Measurements from ENCODE around the gene SMC6. TPM values are rescaled to one million over a fixed set of nuclear protein-coding genes. Genes with fewer than 3 reads are reported as not detected.

SMC6 gene
- 10 to 100 TPM; 19.7 to 19.9 TPM for total RNA-seq

- ATAC-seq, result peak; percentile 95
Observed at GRCh38 chr2:17753803-17754663, at the start of gene SMC6, which contains the start of gene GEN1. SMC6 (minus strand) TSS chr2:17753810; CDS start chr2:17745946, 7,864 bp downstream. GEN1 (plus strand) TSS chr2:17754138; CDS start chr2:17759944, 5,806 bp downstream.

GRCh38 chr2:17800693-17801458 lies 47.3 kb upstream of the SMC6 start:
- CTCF ChIA-PET, result no interaction called here
- intact Hi-C loops (cut with micrococcal nuclease), result no loop called here
- no peak for ATAC-seq

More at GRCh38 chr2:17753803-17754663, at the start of gene SMC6, which contains the start of gene GEN1:
- H3K9me3 Mint-ChIP-seq, result no peaks in the 10 kb centered on the region
- CTCF ChIA-PET, result interaction anchor here (0.6 to 1.2 kb wide), 4 partner anchors 21 to 79 kb away, joined by 3 to 4 read pairs (median 3); no protein-coding TSS in a partner anchor
- TF ChIP-seq, protein P1, sequence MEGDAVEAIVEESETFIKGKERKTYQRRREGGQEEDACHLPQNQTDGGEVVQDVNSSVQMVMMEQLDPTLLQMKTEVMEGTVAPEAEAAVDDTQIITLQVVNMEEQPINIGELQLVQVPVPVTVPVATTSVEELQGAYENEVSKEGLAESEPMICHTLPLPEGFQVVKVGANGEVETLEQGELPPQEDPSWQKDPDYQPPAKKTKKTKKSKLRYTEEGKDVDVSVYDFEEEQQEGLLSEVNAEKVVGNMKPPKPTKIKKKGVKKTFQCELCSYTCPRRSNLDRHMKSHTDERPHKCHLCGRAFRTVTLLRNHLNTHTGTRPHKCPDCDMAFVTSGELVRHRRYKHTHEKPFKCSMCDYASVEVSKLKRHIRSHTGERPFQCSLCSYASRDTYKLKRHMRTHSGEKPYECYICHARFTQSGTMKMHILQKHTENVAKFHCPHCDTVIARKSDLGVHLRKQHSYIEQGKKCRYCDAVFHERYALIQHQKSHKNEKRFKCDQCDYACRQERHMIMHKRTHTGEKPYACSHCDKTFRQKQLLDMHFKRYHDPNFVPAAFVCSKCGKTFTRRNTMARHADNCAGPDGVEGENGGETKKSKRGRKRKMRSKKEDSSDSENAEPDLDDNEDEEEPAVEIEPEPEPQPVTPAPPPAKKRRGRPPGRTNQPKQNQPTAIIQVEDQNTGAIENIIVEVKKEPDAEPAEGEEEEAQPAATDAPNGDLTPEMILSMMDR (IDR thresholded peaks at IDR 0.05), result no peak
- POLR2A ChIA-PET, result interaction anchor here (0.6 to 0.7 kb wide), 3 partner anchors 31 to 427 kb away, joined by 3 to 4 read pairs (median 4); no protein-coding TSS in a partner anchor
- peaks cover 9% of the 10 kb centered on the region for H3K36me3 Mint-ChIP-seq (ENCODE audit: low read depth)
- peak; percentile 94 for DNase-seq
- peak within 1 kb of the TSS; percentile 97 for H3K4me3 Mint-ChIP-seq
- H3K27ac Mint-ChIP-seq, result peak within 1 kb of the TSS; percentile 97
- no peaks in the 10 kb centered on the region for H3K27me3 Mint-ChIP-seq
- intact Hi-C loops (cut with micrococcal nuclease), result no loop called here
- H3K4me1 Mint-ChIP-seq (ENCODE audit: low read depth), result peaks cover 29% of the 10 kb centered on the region

GRCh38 chr2:17800219-17800618 lies 46.6 kb upstream of the SMC6 start:
- peaks cover 17% of the 10 kb centered on the region for H3K27me3 Mint-ChIP-seq
- H3K9me3 Mint-ChIP-seq, result no peaks in the 10 kb centered on the region
- no peaks in the 10 kb centered on the region for H3K4me1 Mint-ChIP-seq (ENCODE audit: low read depth)
- DNase-seq, result no peak
- H3K36me3 Mint-ChIP-seq (ENCODE audit: low read depth), result no peaks in the 10 kb centered on the region
- TF ChIP-seq, protein P1 (IDR thresholded peaks at IDR 0.05), result no peak
- no peak overlapping the region for H3K4me3 Mint-ChIP-seq
- intact Hi-C loops (cut with micrococcal nuclease), result no loop called here
- H3K27ac Mint-ChIP-seq, result no peak overlapping the region
- CTCF ChIA-PET, result interaction anchor here (0.9 kb wide), 1 partner anchor 81 kb away, joined by 3 read pairs; no protein-coding TSS in a partner anchor
- ATAC-seq, result no peak
- POLR2A ChIA-PET, result no interaction called here

More at GRCh38 chr2:17800693-17801458, 47.3 kb upstream of the SMC6 start:
- Mint-ChIP-seq H3K36me3 (ENCODE audit: low read depth) (no peaks in the 10 kb centered on the region), H3K27me3 (peaks cover 17% of the 10 kb centered on the region), H3K27ac (no peak overlapping the region), H3K4me3 (no peak overlapping the region), H3K9me3 (no peaks in the 10 kb centered on the region), H3K4me1 (ENCODE audit: low read depth) (no peaks in the 10 kb centered on the region)
- DNase-seq, result no peak
- TF ChIP-seq, protein P1 (IDR thresholded peaks at IDR 0.05), result no peak
- POLR2A ChIA-PET, result no interaction called here

- H3K9me3 Mint-ChIP-seq, result no peaks in the 10 kb centered on the region
- H3K27ac Mint-ChIP-seq, result no peak overlapping the region
- no peaks in the 10 kb centered on the region for H3K4me1 Mint-ChIP-seq (ENCODE audit: low read depth)
- H3K27me3 Mint-ChIP-seq, result peaks cover 20% of the 10 kb centered on the region
- intact Hi-C loops (cut with micrococcal nuclease), result no loop called here
- TF ChIP-seq, protein P1 (IDR thresholded peaks at IDR 0.05), result no peak
- no peak for ATAC-seq
- H3K36me3 Mint-ChIP-seq (ENCODE audit: low read depth), result no peaks in the 10 kb centered on the region
- DNase-seq, result no peak
- CTCF ChIA-PET, result interaction anchor here (0.9 kb wide), 1 partner anchor 80 kb away, joined by 3 read pairs; no protein-coding TSS in a partner anchor
- POLR2A ChIA-PET, result no interaction called here
- H3K4me3 Mint-ChIP-seq, result no peak overlapping the region
Observed at GRCh38 chr2:17799301-17800120, 45.9 kb upstream of the SMC6 start.

Measured in activated CD8-positive, alpha-beta T cell treated with anti-CD3 and anti-CD28 coated beads for 36 hours (primary cell).